Endothelial cell of umbilical vein (primary cell): ENCODE results near the gene CXCL10. TPM values are rescaled to one million over a fixed set of nuclear protein-coding genes. Genes with fewer than 3 reads are reported as not detected.

ENCODE experiments used
- BruUV-seq: library from RNA; stranded (reverse); fragments of 400-500 nt; replicated peaks from 2 replicates; lab custom pipeline; 2021; lab: Mats Ljungman, UMichigan
- CTCF ChIA-PET: fragments of 300-600, 350-600 bp; sonication (Branson Sonifier 250); formaldehyde crosslinking; loops from one replicate; lab custom pipeline; 2021; ENCODE audit warnings: antibody characterized with exemption, inconsistent platforms; lab: Charles Lee
- POLR2A ChIA-PET: fragments of 300-600, 350-600 bp; sonication (Branson Sonifier 250); formaldehyde crosslinking; loops from one replicate; lab custom pipeline; 2021; ENCODE audit warnings: antibody characterized with exemption, inconsistent platforms; lab: Charles Lee
- DNase-seq: peaks from one replicate; pipeline ENCODE4 v3.0.0-alpha.2; 2011; ENCODE audit warnings: low read depth, low spot score
- FAIRE-seq: peaks from 2 replicates; lab custom pipeline; 2011; peaks lifted over from hg19 to GRCh38; lab: Jason Lieb, UNC
- H2AFZ ChIP-seq: 2 replicates; pipeline ENCODE4 v1.6.0; 2012; ENCODE audit warnings: low read depth, low read length, control low read depth, inconsistent platforms
- H3K27ac ChIP-seq: 2 replicates; pipeline ENCODE4 v1.5.1; 2011; ENCODE audit warnings: low read depth, mild to moderate bottlenecking, control low read depth, low read length, moderate library complexity; ENCODE audit not compliant: insufficient read depth
- H3K27me3 ChIP-seq, 2 experiments: 2 replicates each; pipeline versions ENCODE4 v1.6.0 to v1.6.1; 2011; ENCODE audit warnings: low read length in 2 of 2, mixed read lengths in 1 of 2; ENCODE audit not compliant: control insufficient read depth in 2 of 2, insufficient read depth in 2 of 2
- H3K36me3 ChIP-seq, 2 experiments: 2 replicates in 1 of 2; 3 replicates in 1 of 2; pipeline ENCODE4 v1.5.1; 2011; ENCODE audit warnings: low read length in 2 of 2, mild to moderate bottlenecking in 1 of 2, moderate library complexity in 1 of 2; ENCODE audit not compliant: control insufficient read depth in 2 of 2, insufficient read depth in 2 of 2; ENCODE audit errors: extremely low read depth in 1 of 2
- H3K4me1 ChIP-seq: 3 replicates; pipeline ENCODE4 v1.5.1; 2011; ENCODE audit warnings: mild to moderate bottlenecking, low read length; ENCODE audit not compliant: control insufficient read depth, insufficient read depth; ENCODE audit errors: extremely low read depth
- H3K4me2 ChIP-seq: 2 replicates; pipeline ENCODE4 v1.6.1; 2011; ENCODE audit warnings: low read length, control low read depth, mixed read lengths; ENCODE audit not compliant: insufficient read depth
- H3K4me3 ChIP-seq, 3 experiments: fragments of 200-600 bp in 1 of 3; sonication (generic), shearing (Covaris generic) in 1 of 3; replicated peaks in 1 of 3; 2 replicates each; pipeline ENCODE4 v1.5.1; 2011 to 2016; ENCODE audit warnings: control low read depth in 3 of 3, low read length in 3 of 3, mild to moderate bottlenecking in 2 of 3, inconsistent platforms in 1 of 3, low read depth in 1 of 3, moderate library complexity in 1 of 3; ENCODE audit not compliant: insufficient read depth in 1 of 3
- H3K79me2 ChIP-seq: 2 replicates; pipeline ENCODE4 v1.6.0; 2012; ENCODE audit warnings: low read length, inconsistent platforms; ENCODE audit not compliant: control insufficient read depth, insufficient read depth
- H3K9ac ChIP-seq: replicated peaks from 2 replicates; pipeline ENCODE3; 2011; ENCODE audit warnings: low read length, control low read depth; ENCODE audit not compliant: insufficient read depth; ENCODE audit errors: extremely low read depth
- H3K9me1 ChIP-seq: replicated peaks from 3 replicates; pipeline ENCODE4 v1.6.0; 2011; ENCODE audit warnings: mild to moderate bottlenecking, low read length; ENCODE audit not compliant: control insufficient read depth, insufficient read depth; ENCODE audit errors: extremely low read depth
- H3K9me3 ChIP-seq: replicated peaks from 2 replicates; pipeline ENCODE4 v1.5.1; 2012; ENCODE audit warnings: low read length, inconsistent platforms; ENCODE audit not compliant: control insufficient read depth, insufficient read depth
- H4K20me1 ChIP-seq: replicated peaks from 2 replicates; pipeline ENCODE3; 2011; ENCODE audit warnings: mild to moderate bottlenecking, low read length; ENCODE audit not compliant: control insufficient read depth, insufficient read depth; ENCODE audit errors: extremely low read depth
- EZH2 ChIP-seq: IDR thresholded peaks from 2 replicates; pipeline ENCODE4 v1.6.1; 2012; ENCODE audit warnings: borderline replicate concordance, low read depth, mild to moderate bottlenecking, moderate library complexity, low read length, inconsistent platforms; ENCODE audit not compliant: severe bottlenecking
- GATA2 ChIP-seq: IDR thresholded peaks from 2 replicates; pipeline ENCODE4 v1.7.0; 2011; ENCODE audit warnings: low read depth, mild to moderate bottlenecking, moderate library complexity, mixed read lengths, low read length; ENCODE audit not compliant: insufficient read length, insufficient read depth
- JUN ChIP-seq: IDR thresholded peaks from 2 replicates; pipeline ENCODE4 v1.6.1; 2011; ENCODE audit warnings: borderline replicate concordance, low read depth; ENCODE audit not compliant: insufficient read length, insufficient read depth
- dilution Hi-C: fragments of 300-500 bp; cut with MboI; formaldehyde crosslinking; loops from one replicate; pipeline ENCODE4 v1.15.0; 2019; ENCODE audit warnings: low sequenced_read_pairs; ENCODE audit not compliant: extremely low pct_ligation_motif_present
- intact Hi-C: fragments of 100-400 bp; cut with micrococcal nuclease; formaldehyde crosslinking; loops from one replicate; pipeline ENCODE4 v1.10.0; 2022
- polyA plus RNA-seq, 4 experiments: library from polyadenylated mRNA; depleted of rRNA in 3 of 4; stranded (reverse) in 3 of 4; unstranded in 1 of 4; fragments of >200 nt; gene quantifications; 2 replicates each; pipeline versions ENCODE4 v1.2.1 to v1.2.3, GENCODE V29; 2011 to 2012; ENCODE audit warnings: missing spikeins in 1 of 4
- total RNA-seq: library from RNA; stranded (reverse); gene quantifications from 2 replicates; pipeline ENCODE4 v1.2.3, GENCODE V29; 2021
- TF ChIP-seq, protein P1 (sequence below): IDR thresholded peaks from 2 replicates; pipeline ENCODE4 v1.6.1; 2011; ENCODE audit not compliant: insufficient read depth, insufficient read length
- TF ChIP-seq, protein P2 (sequence below), 2 donors: IDR thresholded peaks; 1 replicate in 1 of 2; 2 replicates in 1 of 2; pipeline ENCODE4 v1.5.1; 2011; ENCODE audit warnings: low read length in 2 of 2, mild to moderate bottlenecking in 2 of 2, moderate library complexity in 2 of 2, control low read depth in 1 of 2, inconsistent platforms in 1 of 2, low read depth in 1 of 2; ENCODE audit not compliant: insufficient read depth in 1 of 2; ENCODE audit errors: extremely low read depth in 1 of 2

The CXCL10 gene
- total and polyA plus RNA-seq, 2 donors (not counting 3 experiments of a cell fraction or from before 2014, with no cell fraction given): 0.18 TPM; not detected in 1

DNA sequence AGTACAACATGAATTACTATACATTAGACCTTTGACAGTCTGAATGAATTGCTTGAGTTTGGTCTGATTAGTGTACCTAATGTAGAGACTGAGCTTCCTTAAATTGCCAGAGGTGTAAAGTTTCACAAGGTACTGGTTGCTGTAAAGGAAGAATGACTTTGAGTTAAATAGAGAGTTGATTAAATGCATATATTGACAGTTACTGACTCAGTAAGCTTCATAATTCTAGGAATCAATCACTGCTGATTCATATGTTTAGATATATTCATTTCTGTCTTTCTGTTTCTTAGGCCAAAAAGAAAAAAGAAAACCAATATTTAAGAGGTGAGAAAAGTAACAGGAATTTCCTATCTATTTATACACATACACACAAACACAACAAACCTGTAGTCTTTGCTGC is 35.0 kb upstream of the CXCL10 start:
- TF ChIP-seq, protein P1, sequence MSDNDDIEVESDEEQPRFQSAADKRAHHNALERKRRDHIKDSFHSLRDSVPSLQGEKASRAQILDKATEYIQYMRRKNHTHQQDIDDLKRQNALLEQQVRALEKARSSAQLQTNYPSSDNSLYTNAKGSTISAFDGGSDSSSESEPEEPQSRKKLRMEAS: no peak
- TF ChIP-seq EZH2: no peak
- TF ChIP-seq JUN: no peak
- TF ChIP-seq, protein P2, sequence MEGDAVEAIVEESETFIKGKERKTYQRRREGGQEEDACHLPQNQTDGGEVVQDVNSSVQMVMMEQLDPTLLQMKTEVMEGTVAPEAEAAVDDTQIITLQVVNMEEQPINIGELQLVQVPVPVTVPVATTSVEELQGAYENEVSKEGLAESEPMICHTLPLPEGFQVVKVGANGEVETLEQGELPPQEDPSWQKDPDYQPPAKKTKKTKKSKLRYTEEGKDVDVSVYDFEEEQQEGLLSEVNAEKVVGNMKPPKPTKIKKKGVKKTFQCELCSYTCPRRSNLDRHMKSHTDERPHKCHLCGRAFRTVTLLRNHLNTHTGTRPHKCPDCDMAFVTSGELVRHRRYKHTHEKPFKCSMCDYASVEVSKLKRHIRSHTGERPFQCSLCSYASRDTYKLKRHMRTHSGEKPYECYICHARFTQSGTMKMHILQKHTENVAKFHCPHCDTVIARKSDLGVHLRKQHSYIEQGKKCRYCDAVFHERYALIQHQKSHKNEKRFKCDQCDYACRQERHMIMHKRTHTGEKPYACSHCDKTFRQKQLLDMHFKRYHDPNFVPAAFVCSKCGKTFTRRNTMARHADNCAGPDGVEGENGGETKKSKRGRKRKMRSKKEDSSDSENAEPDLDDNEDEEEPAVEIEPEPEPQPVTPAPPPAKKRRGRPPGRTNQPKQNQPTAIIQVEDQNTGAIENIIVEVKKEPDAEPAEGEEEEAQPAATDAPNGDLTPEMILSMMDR (IDR thresholded peaks at IDR 0.05; ENCODE audit: extremely low read depth in 1 of 2, insufficient read depth in 1 of 2, low read depth in 1 of 2, low read length in 2 of 2): no peak
- TF ChIP-seq GATA2: no peak
- POLR2A ChIA-PET: no interaction called here

More for the DNA sequence above, 35.0 kb upstream of the CXCL10 start:
- H3K4me3 ChIP-seq: no peak overlapping the region
- no peak overlapping the region for H3K4me2 ChIP-seq
- no peaks in the 10 kb centered on the region for H3K4me1 ChIP-seq
- no peak overlapping the region for H2AFZ ChIP-seq
- no peak for FAIRE-seq
- no peak overlapping the region for H3K27ac ChIP-seq
- no peaks in the 10 kb centered on the region for H3K9me1 ChIP-seq
- H3K9me3 ChIP-seq: no peaks in the 10 kb centered on the region
- no peak for DNase-seq
- BruUV-seq: no TSS peak
- no peaks in the 10 kb centered on the region for H4K20me1 ChIP-seq
- no peaks in the 10 kb centered on the region for H3K79me2 ChIP-seq
- peaks cover 44 to 74% of the 10 kb centered on the region in 2 experiments for H3K27me3 ChIP-seq
- H3K9ac ChIP-seq: no peak overlapping the region
- CTCF ChIA-PET: interaction anchor here (0.8 to 2.9 kb wide), 11 partner anchors 17 to 179 kb away, joined by 3 to 27 read pairs (median 4); partner anchors contain the start of genes CXCL11 and SDAD1
- dilution Hi-C loops: no loop called here
- H3K36me3 ChIP-seq: no peaks in the 10 kb centered on the region
- intact Hi-C loops: no loop called here
